Endothelial cell of umbilical vein (primary cell): ENCODE data around the gene CKS1B. TPM values are rescaled to one million over a fixed set of nuclear protein-coding genes. Genes with fewer than 3 reads are reported as not detected.

Source experiments
- BruUV-seq: library from RNA; stranded (reverse); fragments of 400-500 nt; replicated peaks from 2 replicates; lab custom pipeline; 2021; lab: Mats Ljungman, UMichigan
- CTCF ChIA-PET: fragments of 300-600, 350-600 bp; sonication (Branson Sonifier 250); formaldehyde crosslinking; loops from one replicate; lab custom pipeline; 2021; ENCODE audit warnings: antibody characterized with exemption, inconsistent platforms; lab: Charles Lee
- POLR2A ChIA-PET: fragments of 300-600, 350-600 bp; sonication (Branson Sonifier 250); formaldehyde crosslinking; loops from one replicate; lab custom pipeline; 2021; ENCODE audit warnings: antibody characterized with exemption, inconsistent platforms; lab: Charles Lee
- DNase-seq: peaks from one replicate; pipeline ENCODE4 v3.0.0-alpha.2; 2011; ENCODE audit warnings: low read depth, low spot score
- FAIRE-seq: peaks from 2 replicates; lab custom pipeline; 2011; peaks lifted over from hg19 to GRCh38; lab: Jason Lieb, UNC
- H2AFZ ChIP-seq: 2 replicates; pipeline ENCODE4 v1.6.0; 2012; ENCODE audit warnings: low read depth, low read length, control low read depth, inconsistent platforms
- H3K27ac ChIP-seq: 2 replicates; pipeline ENCODE4 v1.5.1; 2011; ENCODE audit warnings: low read depth, mild to moderate bottlenecking, control low read depth, low read length, moderate library complexity; ENCODE audit not compliant: insufficient read depth
- H3K27me3 ChIP-seq, 2 experiments: 2 replicates each; pipeline versions ENCODE4 v1.6.0 to v1.6.1; 2011; ENCODE audit warnings: low read length in 2 of 2, mixed read lengths in 1 of 2; ENCODE audit not compliant: control insufficient read depth in 2 of 2, insufficient read depth in 2 of 2
- H3K36me3 ChIP-seq, 2 experiments: 2 replicates in 1 of 2; 3 replicates in 1 of 2; pipeline ENCODE4 v1.5.1; 2011; ENCODE audit warnings: low read length in 2 of 2, mild to moderate bottlenecking in 1 of 2, moderate library complexity in 1 of 2; ENCODE audit not compliant: control insufficient read depth in 2 of 2, insufficient read depth in 2 of 2; ENCODE audit errors: extremely low read depth in 1 of 2
- H3K4me1 ChIP-seq: 3 replicates; pipeline ENCODE4 v1.5.1; 2011; ENCODE audit warnings: mild to moderate bottlenecking, low read length; ENCODE audit not compliant: control insufficient read depth, insufficient read depth; ENCODE audit errors: extremely low read depth
- H3K4me2 ChIP-seq: 2 replicates; pipeline ENCODE4 v1.6.1; 2011; ENCODE audit warnings: low read length, control low read depth, mixed read lengths; ENCODE audit not compliant: insufficient read depth
- H3K4me3 ChIP-seq, 3 experiments: fragments of 200-600 bp in 1 of 3; sonication (generic), shearing (Covaris generic) in 1 of 3; replicated peaks in 1 of 3; 2 replicates each; pipeline ENCODE4 v1.5.1; 2011 to 2016; ENCODE audit warnings: control low read depth in 3 of 3, low read length in 3 of 3, mild to moderate bottlenecking in 2 of 3, inconsistent platforms in 1 of 3, low read depth in 1 of 3, moderate library complexity in 1 of 3; ENCODE audit not compliant: insufficient read depth in 1 of 3
- H3K79me2 ChIP-seq: 2 replicates; pipeline ENCODE4 v1.6.0; 2012; ENCODE audit warnings: low read length, inconsistent platforms; ENCODE audit not compliant: control insufficient read depth, insufficient read depth
- H3K9ac ChIP-seq: replicated peaks from 2 replicates; pipeline ENCODE3; 2011; ENCODE audit warnings: low read length, control low read depth; ENCODE audit not compliant: insufficient read depth; ENCODE audit errors: extremely low read depth
- H3K9me1 ChIP-seq: replicated peaks from 3 replicates; pipeline ENCODE4 v1.6.0; 2011; ENCODE audit warnings: mild to moderate bottlenecking, low read length; ENCODE audit not compliant: control insufficient read depth, insufficient read depth; ENCODE audit errors: extremely low read depth
- H3K9me3 ChIP-seq: replicated peaks from 2 replicates; pipeline ENCODE4 v1.5.1; 2012; ENCODE audit warnings: low read length, inconsistent platforms; ENCODE audit not compliant: control insufficient read depth, insufficient read depth
- H4K20me1 ChIP-seq: replicated peaks from 2 replicates; pipeline ENCODE3; 2011; ENCODE audit warnings: mild to moderate bottlenecking, low read length; ENCODE audit not compliant: control insufficient read depth, insufficient read depth; ENCODE audit errors: extremely low read depth
- CTCF ChIP-seq, 2 donors: IDR thresholded peaks; 1 replicate in 1 of 2; 2 replicates in 1 of 2; pipeline ENCODE4 v1.5.1; 2011; ENCODE audit warnings: low read length in 2 of 2, mild to moderate bottlenecking in 2 of 2, moderate library complexity in 2 of 2, control low read depth in 1 of 2, inconsistent platforms in 1 of 2, low read depth in 1 of 2; ENCODE audit not compliant: insufficient read depth in 1 of 2; ENCODE audit errors: extremely low read depth in 1 of 2
- EZH2 ChIP-seq: IDR thresholded peaks from 2 replicates; pipeline ENCODE4 v1.6.1; 2012; ENCODE audit warnings: borderline replicate concordance, low read depth, mild to moderate bottlenecking, moderate library complexity, low read length, inconsistent platforms; ENCODE audit not compliant: severe bottlenecking
- FOS ChIP-seq: IDR thresholded peaks from 2 replicates; pipeline ENCODE4 v1.6.1; 2011; ENCODE audit warnings: mild to moderate bottlenecking, low read length, moderate library complexity, borderline replicate concordance; ENCODE audit not compliant: insufficient read depth
- GATA2 ChIP-seq: IDR thresholded peaks from 2 replicates; pipeline ENCODE4 v1.7.0; 2011; ENCODE audit warnings: low read depth, mild to moderate bottlenecking, moderate library complexity, mixed read lengths, low read length; ENCODE audit not compliant: insufficient read length, insufficient read depth
- JUN ChIP-seq: IDR thresholded peaks from 2 replicates; pipeline ENCODE4 v1.6.1; 2011; ENCODE audit warnings: borderline replicate concordance, low read depth; ENCODE audit not compliant: insufficient read length, insufficient read depth
- MAX ChIP-seq: IDR thresholded peaks from 2 replicates; pipeline ENCODE4 v1.6.1; 2011; ENCODE audit not compliant: insufficient read depth, insufficient read length
- MYC ChIP-seq: IDR thresholded peaks from one replicate; pipeline ENCODE4 v1.6.1; 2011; ENCODE audit warnings: mild to moderate bottlenecking, low read depth, low read length
- POLR2A ChIP-seq: IDR thresholded peaks from 2 replicates; pipeline ENCODE4 v1.6.1; 2012; ENCODE audit warnings: low read depth, mild to moderate bottlenecking, control low read depth, low read length
- POLR2AphosphoS5 ChIP-seq: IDR thresholded peaks from 2 replicates; pipeline ENCODE4 v1.6.1; 2012; ENCODE audit warnings: low read depth, mild to moderate bottlenecking, control low read depth, low read length, moderate library complexity; ENCODE audit not compliant: insufficient read depth
- dilution Hi-C: fragments of 300-500 bp; cut with MboI; formaldehyde crosslinking; loops from one replicate; pipeline ENCODE4 v1.15.0; 2019; ENCODE audit warnings: low sequenced_read_pairs; ENCODE audit not compliant: extremely low pct_ligation_motif_present
- intact Hi-C: fragments of 100-400 bp; cut with micrococcal nuclease; formaldehyde crosslinking; loops from one replicate; pipeline ENCODE4 v1.10.0; 2022
- polyA plus RNA-seq, 4 experiments: library from polyadenylated mRNA; depleted of rRNA in 3 of 4; stranded (reverse) in 3 of 4; unstranded in 1 of 4; fragments of >200 nt; gene quantifications; 2 replicates each; pipeline versions ENCODE4 v1.2.1 to v1.2.3, GENCODE V29; 2011 to 2012; ENCODE audit warnings: missing spikeins in 1 of 4
- total RNA-seq: library from RNA; stranded (reverse); gene quantifications from 2 replicates; pipeline ENCODE4 v1.2.3, GENCODE V29; 2021

The CKS1B gene
- total and polyA plus RNA-seq, 2 donors (not counting 3 experiments of a cell fraction or from before 2014, with no cell fraction given), result 126 to 280 TPM

DNA sequence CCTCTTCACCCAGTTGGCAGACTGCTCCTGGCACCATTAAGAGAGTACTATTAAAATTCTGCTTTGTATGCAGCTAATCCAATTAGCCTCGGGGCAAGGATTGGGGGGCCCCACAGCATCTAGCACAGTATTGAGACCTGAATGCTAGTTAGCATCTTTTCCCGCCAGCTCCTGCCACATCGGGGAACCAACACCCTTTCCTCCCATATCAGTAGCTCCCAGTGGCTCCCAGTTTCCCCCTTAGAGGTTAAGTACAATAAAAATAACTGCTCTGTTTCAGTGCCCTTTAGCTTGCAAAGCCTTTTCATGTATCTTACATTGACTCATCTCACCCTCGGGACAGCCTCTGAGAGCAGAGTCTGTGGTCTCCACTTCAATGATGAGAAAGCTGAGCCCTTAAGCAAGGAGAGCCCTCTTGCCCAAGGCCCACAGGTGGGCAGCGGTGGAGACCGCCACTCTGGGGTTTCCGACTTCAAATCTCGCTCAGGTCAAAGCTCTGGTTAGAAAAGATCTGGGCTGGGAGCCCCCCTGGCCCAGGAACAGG lies 33.8 kb upstream of the CKS1B start:
- H2AFZ ChIP-seq, result no peak overlapping the region
- no peaks in the 10 kb centered on the region for H4K20me1 ChIP-seq
- H3K79me2 ChIP-seq, result no peaks in the 10 kb centered on the region
- dilution Hi-C loops, result no loop called here
- TF ChIP-seq MYC, result no peak
- no peak for TF ChIP-seq CTCF (IDR thresholded peaks at IDR 0.05; ENCODE audit: extremely low read depth in 1 of 2, insufficient read depth in 1 of 2, low read depth in 1 of 2, low read length in 2 of 2)
- no peak for TF ChIP-seq GATA2
- no peak for TF ChIP-seq EZH2
- TF ChIP-seq JUN, result no peak
- no peak for TF ChIP-seq POLR2A
- TF ChIP-seq FOS, result no peak
- no peak for TF ChIP-seq POLR2AphosphoS5
- no peak for TF ChIP-seq MAX
- peaks cover 8% of the 10 kb centered on the region for H3K4me1 ChIP-seq
- CTCF ChIA-PET, result interaction anchor here (0.9 to 1.5 kb wide), 3 partner anchors 55 to 110 kb away, joined by 3 to 8 read pairs (median 3); partner anchors contain the start of gene ADAM15
- no peaks in the 10 kb centered on the region for H3K27me3 ChIP-seq
- intact Hi-C loops, result no loop called here
- no TSS peak for BruUV-seq
- peaks cover 0 to 7% of the 10 kb centered on the region in 2 experiments for H3K36me3 ChIP-seq
- H3K27ac ChIP-seq, result no peak overlapping the region
- no peak overlapping the region for H3K4me2 ChIP-seq
- POLR2A ChIA-PET, result no interaction called here
- no peaks in the 10 kb centered on the region for H3K9me1 ChIP-seq
- H3K9me3 ChIP-seq, result no peaks in the 10 kb centered on the region
- H3K9ac ChIP-seq, result no peak overlapping the region
- FAIRE-seq (no peak), DNase-seq (no peak)
- no peak overlapping the region for H3K4me3 ChIP-seq
